Measurements from ENCODE around the gene EPO.

Gene EPO
- long read RNA-seq = 0 reads

- no peak for TF ChIP-seq POLR2AphosphoS5 (IDR thresholded peaks at IDR 0.05; ENCODE audit: low read depth)
- TF ChIP-seq REST (IDR thresholded peaks at IDR 0.05; ENCODE audit: insufficient replicate concordance, low read depth) = no peak
- TF ChIP-seq SPI1 (IDR thresholded peaks at IDR 0.05; ENCODE audit: borderline replicate concordance, low read depth) = no peak
- no peak for TF ChIP-seq CTCF (IDR thresholded peaks at IDR 0.05; ENCODE audit: insufficient read depth, low read length)
- TF ChIP-seq GABPA (IDR thresholded peaks at IDR 0.05; ENCODE audit: low read depth) = no peak
- H3K4me3 ChIP-seq (replicated peaks; ENCODE audit: insufficient read depth, low read length) = no peak within 1 kb of the TSS
- H3K27me3 ChIP-seq (ENCODE audit: insufficient read depth, poor library complexity, severe bottlenecking) = peaks cover 19% of the 10 kb centered on the region
- no peak for DNase-seq (ENCODE audit: low read depth in 1 of 2, low spot score in 1 of 2)
- H3K27ac ChIP-seq (replicated peaks) = no peak within 1 kb of the TSS
Measured at GRCh38 chr7:100720279-100720670, at the start of gene EPO. Gene EPO (plus strand): TSS chr7:100720468. CDS start chr7:100720981, 513 bp downstream.

GRCh38 chr7:100671353-100672327, 48.6 kb upstream of the EPO start:
- TF ChIP-seq CTCF (IDR thresholded peaks at IDR 0.05; ENCODE audit: insufficient read depth, low read length) (no peak), REST (IDR thresholded peaks at IDR 0.05; ENCODE audit: insufficient replicate concordance, low read depth) (no peak), GABPA (IDR thresholded peaks at IDR 0.05; ENCODE audit: low read depth) (no peak), POLR2AphosphoS5 (IDR thresholded peaks at IDR 0.05; ENCODE audit: low read depth) (no peak), SPI1 (IDR thresholded peaks at IDR 0.05; ENCODE audit: borderline replicate concordance, low read depth) (no peak)
- no peak overlapping the region for H3K4me3 ChIP-seq (replicated peaks; ENCODE audit: insufficient read depth, low read length)
- H3K27me3 ChIP-seq (ENCODE audit: insufficient read depth, poor library complexity, severe bottlenecking) = no peaks in the 10 kb centered on the region
- no peak overlapping the region for H3K27ac ChIP-seq (replicated peaks)
- DNase-seq (ENCODE audit: low read depth in 1 of 2, low spot score in 1 of 2) = no peak

GRCh38 chr7:100673302-100673941, 46.8 kb upstream of the EPO start, which contains the start of gene GNB2:
Gene GNB2 (plus strand): TSS chr7:100673740. CDS start chr7:100676266, 2,526 bp downstream.
- TF ChIP-seq GABPA (IDR thresholded peaks at IDR 0.05; ENCODE audit: low read depth) (0 out of 2 replicates have a peak, but pooled peaks have one; percentile 31), POLR2AphosphoS5 (IDR thresholded peaks at IDR 0.05; ENCODE audit: low read depth) (0 out of 2 replicates have a peak, but pooled peaks have one; percentile 34), SPI1 (IDR thresholded peaks at IDR 0.05; ENCODE audit: borderline replicate concordance, low read depth) (no peak), REST (IDR thresholded peaks at IDR 0.05; ENCODE audit: insufficient replicate concordance, low read depth) (no peak), CTCF (IDR thresholded peaks at IDR 0.05; ENCODE audit: insufficient read depth, low read length) (no peak)
- H3K4me3 ChIP-seq (replicated peaks; ENCODE audit: insufficient read depth, low read length) = peak within 1 kb of the TSS; percentile 89
- DNase-seq (ENCODE audit: low read depth in 1 of 2, low spot score in 1 of 2) = peak; percentile 98 to 99
- H3K27ac ChIP-seq (replicated peaks) = peak within 1 kb of the TSS; percentile 99
- H3K27me3 ChIP-seq (ENCODE audit: insufficient read depth, poor library complexity, severe bottlenecking) = no peaks in the 10 kb centered on the region
